ENCODE measurements around the gene GABRR1.

Gene GABRR1

DNA sequence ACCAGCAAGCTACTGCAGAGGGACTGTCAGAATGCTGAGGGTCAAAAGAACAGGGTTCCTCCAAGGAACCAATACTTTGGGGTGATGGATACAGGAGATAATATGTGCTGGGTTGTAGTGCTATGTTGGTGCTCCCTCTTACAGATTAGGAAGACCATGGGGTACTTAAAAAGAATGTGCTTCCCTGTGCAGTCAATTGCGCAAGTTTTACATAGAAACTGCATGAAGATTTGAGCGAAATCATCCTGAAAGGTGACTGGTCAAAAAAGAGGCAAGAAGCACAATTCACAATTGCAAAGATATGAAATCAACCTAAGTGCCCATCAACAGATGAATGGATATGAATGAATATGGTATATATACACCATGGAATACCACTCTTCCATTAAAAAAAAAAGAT, 33.9 kb downstream of the GABRR1 start:
- TF ChIP-seq, protein P1, sequence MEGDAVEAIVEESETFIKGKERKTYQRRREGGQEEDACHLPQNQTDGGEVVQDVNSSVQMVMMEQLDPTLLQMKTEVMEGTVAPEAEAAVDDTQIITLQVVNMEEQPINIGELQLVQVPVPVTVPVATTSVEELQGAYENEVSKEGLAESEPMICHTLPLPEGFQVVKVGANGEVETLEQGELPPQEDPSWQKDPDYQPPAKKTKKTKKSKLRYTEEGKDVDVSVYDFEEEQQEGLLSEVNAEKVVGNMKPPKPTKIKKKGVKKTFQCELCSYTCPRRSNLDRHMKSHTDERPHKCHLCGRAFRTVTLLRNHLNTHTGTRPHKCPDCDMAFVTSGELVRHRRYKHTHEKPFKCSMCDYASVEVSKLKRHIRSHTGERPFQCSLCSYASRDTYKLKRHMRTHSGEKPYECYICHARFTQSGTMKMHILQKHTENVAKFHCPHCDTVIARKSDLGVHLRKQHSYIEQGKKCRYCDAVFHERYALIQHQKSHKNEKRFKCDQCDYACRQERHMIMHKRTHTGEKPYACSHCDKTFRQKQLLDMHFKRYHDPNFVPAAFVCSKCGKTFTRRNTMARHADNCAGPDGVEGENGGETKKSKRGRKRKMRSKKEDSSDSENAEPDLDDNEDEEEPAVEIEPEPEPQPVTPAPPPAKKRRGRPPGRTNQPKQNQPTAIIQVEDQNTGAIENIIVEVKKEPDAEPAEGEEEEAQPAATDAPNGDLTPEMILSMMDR (conservative IDR thresholded peaks at IDR 0.05; ENCODE audit: low read depth), result no peak
- no peak overlapping the region for H3K27ac ChIP-seq
- DNase-seq (ENCODE audit: low spot score), result no peak
- CTCF ChIA-PET, result interaction anchor here (0.6 kb wide), 1 partner anchor 1680 kb away, joined by 3 read pairs; no protein-coding TSS in a partner anchor
- POLR2A ChIA-PET (ENCODE audit: low non-redundant PET), result no interaction called here

DNA sequence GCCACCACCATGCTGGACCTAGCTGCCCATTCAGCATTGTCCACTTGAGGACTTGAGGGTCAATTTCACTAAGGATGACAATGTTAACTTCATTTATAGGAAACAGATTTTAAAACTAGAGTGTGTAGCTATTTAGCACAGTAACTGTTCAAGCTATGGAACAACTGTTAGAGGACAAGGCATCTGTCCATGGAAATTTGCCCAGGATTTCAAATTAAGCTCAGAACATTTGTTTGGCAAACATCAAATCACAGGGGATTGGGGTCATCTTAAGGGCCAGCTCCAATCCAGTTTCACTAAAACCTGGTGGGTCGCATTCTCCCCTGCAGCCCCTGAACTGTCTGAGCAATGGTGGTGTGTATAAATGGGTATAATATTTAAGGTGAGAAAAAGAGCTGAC, 36.2 kb downstream of the GABRR1 start:
- POLR2A ChIA-PET (ENCODE audit: low non-redundant PET), result no interaction called here

DNA sequence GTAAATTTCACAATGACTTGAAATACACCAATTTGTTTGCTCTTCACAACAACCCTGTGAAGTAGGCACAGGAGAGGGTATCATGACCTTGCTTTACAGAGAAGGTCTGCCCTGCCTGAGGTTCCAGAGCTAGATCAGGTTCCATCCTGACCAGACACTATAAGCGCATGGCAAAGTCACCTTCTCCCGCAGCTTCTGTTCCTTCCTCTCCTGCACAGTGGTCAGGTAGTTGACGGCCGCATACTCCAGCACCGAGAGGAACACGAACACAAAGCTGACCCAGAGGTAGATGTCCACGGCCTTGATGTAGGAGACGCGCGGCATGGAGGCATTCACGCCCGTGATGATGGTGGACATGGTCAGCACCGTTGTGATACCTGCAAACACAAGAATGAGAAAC, 37.0 kb downstream of the GABRR1 start:
- POLR2A ChIA-PET (ENCODE audit: low non-redundant PET), result no interaction called here
- no peak overlapping the region for H3K27ac ChIP-seq
- CTCF ChIA-PET, result interaction anchor here (0.6 to 0.7 kb wide), 3 partner anchors 12 to 185 kb away, joined by 3 to 5 read pairs (median 4); no protein-coding TSS in a partner anchor
- TF ChIP-seq, protein P1 (conservative IDR thresholded peaks at IDR 0.05; ENCODE audit: low read depth), result no peak
- no peak for DNase-seq (ENCODE audit: low spot score)

More for the DNA sequence above, 36.2 kb downstream of the GABRR1 start:
- TF ChIP-seq, protein P1 (conservative IDR thresholded peaks at IDR 0.05; ENCODE audit: low read depth), result no peak
- CTCF ChIA-PET, result no interaction called here
- no peak for DNase-seq (ENCODE audit: low spot score)
- H3K27ac ChIP-seq, result no peak overlapping the region

GRCh38 chr6:89173634-89174033, 43.5 kb downstream of the GABRR1 start:
- no peak overlapping the region for H3K27ac ChIP-seq
- TF ChIP-seq, protein P1 (conservative IDR thresholded peaks at IDR 0.05; ENCODE audit: low read depth), result no peak

DNA sequence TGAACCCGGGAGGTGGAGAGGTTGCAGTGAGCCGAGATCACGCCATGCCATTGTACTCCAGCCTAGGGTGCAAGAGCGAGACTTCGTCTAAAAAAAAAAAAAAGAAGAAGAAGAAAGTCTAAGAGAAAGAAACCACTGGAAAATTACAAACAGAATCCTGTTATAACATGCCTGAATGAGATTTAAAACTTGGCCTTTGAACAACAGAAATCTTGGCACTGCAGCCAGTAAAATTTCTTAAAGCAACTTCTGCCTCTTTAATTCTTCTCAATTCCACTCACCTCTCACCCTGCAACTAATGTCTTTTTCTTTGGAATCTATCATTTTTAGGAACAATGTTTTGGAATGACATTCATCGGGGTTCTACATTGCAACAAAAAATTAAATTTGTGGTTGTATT, 45.0 kb downstream of the GABRR1 start:
- POLR2A ChIA-PET (ENCODE audit: low non-redundant PET), result no interaction called here
- TF ChIP-seq, protein P1 (conservative IDR thresholded peaks at IDR 0.05; ENCODE audit: low read depth), result no peak
- CTCF ChIA-PET, result no interaction called here
- no peak for DNase-seq (ENCODE audit: low spot score)
- H3K27ac ChIP-seq, result peak overlapping the region; percentile 58

More at GRCh38 chr6:89173634-89174033, 43.5 kb downstream of the GABRR1 start:
- no peak for DNase-seq (ENCODE audit: low spot score)
- ChIA-PET CTCF (no interaction called here), POLR2A (ENCODE audit: low non-redundant PET) (no interaction called here)

- no peak overlapping the region for H3K27ac ChIP-seq
- TF ChIP-seq, protein P1 (conservative IDR thresholded peaks at IDR 0.05; ENCODE audit: low read depth), result no peak
- ChIA-PET CTCF (interaction anchor here (1.7 kb wide), 1 partner anchor 180 kb away, joined by 3 read pairs; no protein-coding TSS in a partner anchor), POLR2A (ENCODE audit: low non-redundant PET) (no interaction called here)
- DNase-seq (ENCODE audit: low spot score), result no peak
These were observed 55.1 kb downstream of the GABRR1 start for GRCh38 chr6:89162047-89162371.
